Measurements from ENCODE around the gene LRRC58.
"Not testable (repeated sequence)": the region's sequence is repeated elsewhere in the genome, so short reads cannot be mapped to it uniquely, and the experiment has no call there.

LRRC58 gene

DNA sequence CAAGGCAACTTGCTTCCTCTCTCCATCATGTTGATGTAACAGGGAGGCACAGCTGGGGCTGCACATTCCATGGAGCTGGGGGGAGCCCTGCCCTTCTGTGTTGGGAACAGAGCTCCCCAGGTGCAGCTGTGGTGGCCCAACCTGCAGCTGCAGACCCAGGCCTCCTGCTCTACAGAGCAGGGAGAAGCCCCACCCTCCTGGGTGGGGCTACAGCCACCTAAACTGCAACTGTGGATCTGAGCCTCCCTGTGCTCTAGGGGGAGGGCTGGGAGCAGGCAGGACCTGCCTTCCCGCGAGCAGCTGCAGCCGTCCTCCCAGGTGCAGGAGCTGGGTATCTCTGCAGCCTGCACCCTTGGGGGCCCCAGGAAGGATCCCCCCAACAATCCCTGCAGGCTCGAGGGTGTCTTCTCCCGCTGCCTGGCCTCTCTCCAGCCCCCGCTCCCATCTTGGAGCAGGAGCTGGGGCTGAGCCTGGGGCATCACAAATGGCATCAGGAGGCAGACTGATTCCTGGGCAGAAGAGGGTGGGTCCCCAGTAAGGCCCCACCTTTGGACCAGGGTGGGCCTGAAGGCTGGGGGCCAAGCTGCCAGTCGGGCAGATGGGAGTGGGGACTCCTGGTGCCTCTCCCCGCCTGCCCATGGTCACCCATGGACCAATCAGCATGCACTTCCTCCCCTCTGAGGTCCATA is 7.4 kb downstream of the LRRC58 start:
- DNase-seq (ENCODE audit: low spot score) (no peak), FAIRE-seq (no peak)

DNA sequence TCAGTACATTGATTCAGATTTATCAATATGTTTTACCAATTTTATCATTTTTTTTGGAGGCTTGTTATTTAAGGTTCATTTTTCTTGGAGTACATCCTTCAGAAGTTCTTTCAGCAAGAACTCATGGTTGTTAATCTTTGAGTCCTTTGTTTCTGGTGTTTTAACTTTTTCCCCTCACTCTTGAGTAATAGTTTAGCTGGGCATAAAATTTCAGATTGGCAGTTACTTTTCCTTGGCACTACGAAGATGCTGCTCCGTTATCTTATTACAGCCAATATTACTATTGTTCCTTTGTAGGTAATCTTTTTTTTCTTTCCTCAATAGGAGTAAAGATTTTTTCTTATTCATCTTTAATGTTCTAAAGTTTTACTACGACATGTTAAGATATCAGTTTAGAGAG is 9.8 kb downstream of the LRRC58 start:
- DNase-seq (ENCODE audit: low spot score), result no peak
- no peak for FAIRE-seq

DNA sequence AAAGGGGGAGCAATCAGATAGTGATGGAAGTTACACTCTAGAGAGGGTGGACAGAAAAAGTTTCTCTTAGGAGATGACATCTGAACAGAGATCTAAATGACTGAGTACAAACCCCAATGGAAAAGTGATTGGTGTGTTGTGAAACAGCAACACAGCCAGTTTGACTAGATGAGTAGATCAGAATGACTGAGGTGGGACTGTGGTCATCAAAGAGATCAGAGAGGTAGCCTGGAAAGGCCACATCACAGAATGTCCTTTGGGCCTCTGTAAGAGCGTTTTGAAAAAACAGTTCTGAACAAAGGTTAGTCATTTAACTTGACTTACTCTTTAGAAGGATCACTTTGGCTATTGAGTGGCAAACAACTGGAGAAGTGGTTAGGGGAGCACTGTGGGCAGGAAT is 10.6 kb downstream of the LRRC58 start:
- no peak for DNase-seq (ENCODE audit: low spot score)
- no peak for FAIRE-seq

DNA sequence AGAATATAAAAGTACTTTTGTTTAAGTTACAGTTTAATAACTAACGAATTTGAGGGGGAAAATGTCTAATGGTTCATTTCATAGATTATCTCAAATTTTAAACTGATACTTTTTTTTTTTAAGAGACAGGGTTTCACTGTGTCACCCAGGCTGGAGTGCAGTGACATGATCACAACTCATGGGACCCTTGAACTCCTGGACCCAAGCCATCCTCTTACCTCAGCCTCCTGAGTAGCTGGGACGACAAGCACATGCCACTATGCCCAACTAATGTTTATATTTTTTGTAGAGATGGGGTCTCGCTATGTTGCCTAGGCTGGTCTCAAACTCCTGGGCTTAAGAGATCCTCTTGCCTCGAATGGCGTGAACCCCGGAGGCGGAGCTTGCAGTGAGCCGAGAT is 16.5 kb downstream of the LRRC58 start:
- no peak for FAIRE-seq
- DNase-seq (ENCODE audit: low spot score), result no peak

DNA sequence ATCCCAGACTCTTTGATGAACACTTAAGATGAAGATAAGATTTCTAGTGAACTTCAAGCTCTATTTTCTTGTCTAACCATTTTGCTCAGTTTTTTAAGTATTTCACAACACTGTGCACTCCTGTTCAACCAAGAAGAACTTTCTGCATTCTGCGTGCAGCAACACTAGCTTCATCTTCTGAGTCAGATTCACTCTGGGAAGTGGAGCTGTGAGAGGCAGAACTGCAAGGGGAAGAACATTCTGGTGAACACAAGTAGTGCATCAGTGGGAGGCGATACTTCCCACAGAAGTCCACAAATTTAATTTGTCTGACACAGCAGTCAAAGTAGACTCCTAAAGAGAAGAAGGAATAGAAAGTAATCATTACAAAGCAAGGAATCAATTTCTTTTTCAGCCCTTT is 18.1 kb downstream of the LRRC58 start:
- no peak for DNase-seq (ENCODE audit: low spot score)
- no peak for FAIRE-seq

DNA sequence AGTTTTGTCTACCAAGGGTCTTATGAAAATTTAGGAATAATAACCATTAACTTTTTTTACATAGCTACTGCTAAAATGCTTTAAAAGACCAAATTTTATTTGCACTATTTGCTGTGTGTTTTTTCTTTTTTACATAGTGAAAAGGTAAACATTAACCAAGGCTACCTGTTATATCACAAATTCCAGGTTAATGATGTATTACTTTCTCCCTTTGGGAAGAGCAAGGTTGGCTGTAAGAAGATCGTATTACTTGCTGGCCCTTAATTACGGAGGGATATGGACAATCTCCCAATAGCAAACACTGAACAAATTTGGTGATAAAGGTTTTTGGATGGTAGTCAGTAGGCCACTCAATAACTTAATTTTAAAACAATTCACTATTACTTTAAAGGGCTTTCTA is 22.4 kb downstream of the LRRC58 start:
- DNase-seq (ENCODE audit: low spot score) (no peak), FAIRE-seq (no peak)

DNA sequence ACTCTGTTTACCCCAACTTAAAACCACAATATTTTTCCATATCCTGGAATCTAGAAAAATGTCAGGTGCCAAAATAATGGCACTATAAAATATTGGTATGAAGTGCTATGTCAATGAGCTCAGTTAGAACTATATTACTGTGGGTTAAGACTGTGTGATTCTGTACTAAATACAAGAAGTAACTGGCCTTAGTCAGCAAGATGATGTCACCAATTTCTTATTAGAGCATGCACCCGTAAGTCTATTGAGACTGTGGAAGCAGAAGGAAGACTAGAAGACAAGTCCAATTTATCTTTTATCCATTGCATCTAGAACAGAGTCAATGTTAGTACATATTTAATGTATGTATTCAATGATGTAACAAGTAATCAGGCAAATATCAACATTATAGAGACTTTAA is 25.0 kb downstream of the LRRC58 start:
- FAIRE-seq, result no peak
- no peak for DNase-seq (ENCODE audit: low spot score)

DNA sequence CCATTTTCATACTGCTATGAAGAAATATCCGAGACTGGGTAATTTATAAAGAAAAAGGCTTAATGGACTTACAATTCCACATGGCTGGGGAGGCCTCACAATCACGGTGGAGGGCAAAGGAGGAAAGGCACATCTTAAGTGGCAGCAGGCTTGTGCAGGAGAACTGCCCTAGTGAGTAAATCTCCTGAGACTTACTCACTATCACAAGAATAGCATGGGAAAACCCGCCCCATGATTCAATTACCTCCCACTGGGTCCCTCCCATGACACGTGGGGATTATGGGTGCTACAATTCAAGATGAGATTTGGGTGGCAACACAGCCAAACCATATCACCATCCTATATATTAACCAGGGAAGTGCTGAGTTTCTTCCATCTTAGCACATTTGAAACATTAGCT is 25.4 kb downstream of the LRRC58 start:
- not testable (repeated sequence) for DNase-seq (ENCODE audit: low spot score); FAIRE-seq

DNA sequence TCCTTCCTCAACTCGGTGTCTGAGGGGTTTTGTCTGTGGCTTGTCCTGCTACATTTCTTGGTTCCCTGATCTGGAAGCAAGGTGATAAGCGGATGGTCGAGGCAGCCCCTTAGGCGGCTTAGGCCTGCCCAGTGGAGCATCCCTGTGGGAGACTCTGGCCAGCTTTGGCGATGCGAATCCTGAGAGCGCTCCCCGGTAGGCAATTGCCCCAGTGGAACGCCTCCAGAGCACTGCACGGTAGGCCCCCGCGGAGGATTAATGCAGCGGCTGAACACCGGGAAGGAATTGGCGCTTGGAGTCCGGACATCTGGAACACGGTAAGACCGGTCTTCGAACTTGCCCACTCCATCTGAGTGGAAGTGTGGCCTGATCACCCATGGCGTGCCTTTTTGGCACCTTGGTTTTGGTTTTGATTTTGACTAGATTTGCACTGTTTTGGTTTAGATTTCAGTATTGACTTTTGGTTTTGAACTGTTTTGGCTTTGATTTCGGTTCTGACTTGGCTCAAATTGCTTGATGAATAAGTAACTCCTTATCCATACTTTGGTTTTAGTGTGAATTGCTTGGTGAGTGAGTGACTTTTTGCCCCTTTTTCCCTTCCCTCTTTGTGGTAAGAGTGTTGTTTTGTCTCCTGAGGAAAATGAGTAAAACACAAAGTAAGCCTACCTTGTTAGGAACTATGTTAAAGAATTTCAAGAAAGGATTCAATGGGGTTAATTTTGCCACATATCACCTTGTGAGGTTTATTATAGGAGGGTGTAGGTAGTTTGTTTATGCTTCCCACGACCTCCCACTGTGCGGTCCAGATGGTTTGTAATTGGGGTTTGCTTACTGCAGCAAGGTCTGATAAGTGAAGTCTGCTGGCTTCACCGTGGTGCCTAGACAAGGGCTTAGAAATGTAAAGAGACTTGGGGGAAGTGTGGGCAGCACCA is 37.0 kb downstream of the LRRC58 start:
- no peak for FAIRE-seq

DNA sequence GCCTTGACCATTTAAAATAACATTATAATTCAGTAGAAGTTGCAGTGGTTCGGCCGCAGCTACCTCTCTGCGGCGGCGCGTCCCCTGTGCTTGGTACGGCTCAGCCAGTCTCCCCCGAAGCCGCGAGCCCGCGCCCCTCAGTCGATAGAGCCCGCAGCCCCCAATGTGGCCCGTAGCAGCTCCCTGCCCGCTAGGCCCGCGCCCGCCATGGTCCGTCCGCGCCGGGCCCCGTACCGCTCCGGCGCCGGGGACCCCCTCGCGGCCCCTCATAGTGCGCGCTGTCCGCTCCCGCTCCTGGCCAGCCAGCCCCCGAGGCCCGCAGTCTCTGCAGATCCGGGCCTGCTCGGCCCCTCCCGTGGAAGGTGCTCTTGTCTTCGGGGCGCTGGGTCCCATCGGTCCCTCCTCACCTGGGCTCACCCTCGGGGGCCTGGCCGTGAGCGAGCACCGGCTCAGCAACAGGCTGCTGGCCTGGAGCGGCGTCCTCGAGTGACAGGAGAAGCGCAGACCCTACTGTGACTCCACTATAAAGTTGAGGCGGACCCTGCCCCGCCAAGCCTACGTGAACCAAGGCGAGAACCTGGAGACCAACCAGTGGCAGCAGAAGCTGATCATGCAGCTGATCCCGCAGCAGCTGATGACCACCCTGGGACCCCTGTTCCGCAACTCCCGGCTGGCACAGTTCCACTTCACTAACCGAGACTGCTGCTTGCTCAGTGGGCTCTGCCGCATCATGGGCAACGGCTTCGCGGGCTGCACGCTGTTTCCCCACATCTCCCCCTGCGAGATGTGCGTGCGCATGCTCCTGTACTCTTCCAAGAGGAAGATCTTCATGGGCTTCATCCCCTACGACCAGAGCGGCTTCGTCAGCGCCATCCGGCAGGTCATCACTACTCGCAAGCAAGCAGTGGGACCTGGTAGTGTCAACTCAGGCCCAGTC is 42.4 kb downstream of the LRRC58 start:
- FAIRE-seq (peak; percentile 77), DNase-seq (ENCODE audit: low spot score) (no peak)

More for the DNA sequence above, 37.0 kb downstream of the LRRC58 start:
- DNase-seq (ENCODE audit: low spot score), result no peak

DNA sequence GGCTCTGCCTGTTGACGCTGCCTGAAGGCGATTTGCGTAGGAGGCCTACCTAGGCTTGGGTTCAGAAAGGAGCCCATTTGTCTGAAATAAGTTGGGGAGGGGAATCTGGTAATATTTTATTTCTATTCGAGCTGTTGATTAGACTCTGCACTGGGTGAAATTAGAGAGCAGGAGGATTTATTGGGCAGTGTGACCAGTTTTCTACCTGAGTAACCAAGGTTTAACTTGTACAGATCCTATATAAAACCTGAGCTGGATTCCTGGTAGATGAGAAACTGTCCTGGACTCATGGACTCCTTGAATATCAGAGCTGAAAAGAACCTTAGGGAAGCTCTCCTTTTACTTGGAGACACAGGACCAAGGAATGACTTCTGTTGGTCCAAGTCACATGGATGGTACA is 44.5 kb downstream of the LRRC58 start:
- no peak for FAIRE-seq

DNA sequence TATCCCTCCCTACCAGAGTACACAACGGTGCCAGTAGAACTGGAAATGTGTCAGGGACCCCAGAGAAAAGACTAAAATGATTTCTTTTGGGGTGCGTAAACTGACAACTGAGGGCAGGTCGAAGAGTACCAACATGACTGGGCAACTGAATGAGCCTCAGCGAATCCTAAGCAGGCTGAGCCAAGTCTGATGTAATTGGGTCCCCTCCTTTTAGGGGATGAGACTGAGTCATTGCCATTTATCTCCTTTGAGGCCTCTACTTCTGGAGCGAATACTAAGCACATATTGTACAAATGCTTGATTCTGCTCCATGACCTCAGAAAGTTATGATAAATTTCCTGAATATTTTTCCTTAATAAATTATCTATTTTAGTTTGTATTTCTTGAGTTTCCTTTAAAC is 46.8 kb downstream of the LRRC58 start:
- DNase-seq (ENCODE audit: low spot score) (no peak), FAIRE-seq (no peak)

More for the DNA sequence above, 44.5 kb downstream of the LRRC58 start:
- DNase-seq (ENCODE audit: low spot score), result no peak

DNA sequence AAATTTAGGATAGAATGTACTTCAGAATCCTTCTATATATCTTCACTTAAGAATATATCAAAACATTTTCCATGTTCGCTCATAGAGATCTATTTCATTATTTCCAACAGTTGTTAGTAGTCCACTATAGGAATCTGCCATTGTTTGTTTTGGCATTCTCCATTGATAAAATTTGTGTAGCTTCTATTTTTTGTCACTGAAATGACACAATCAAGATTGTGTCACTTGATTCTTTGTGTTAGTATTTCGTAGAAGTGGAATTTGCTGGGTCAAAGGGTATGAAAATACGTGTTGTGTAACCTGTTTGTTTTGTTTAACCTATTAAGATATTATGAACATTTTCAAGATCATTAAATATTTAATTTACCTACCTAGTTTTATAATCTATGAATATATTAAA is 48.2 kb downstream of the LRRC58 start:
- no peak for FAIRE-seq
- no peak for DNase-seq (ENCODE audit: low spot score)

DNA sequence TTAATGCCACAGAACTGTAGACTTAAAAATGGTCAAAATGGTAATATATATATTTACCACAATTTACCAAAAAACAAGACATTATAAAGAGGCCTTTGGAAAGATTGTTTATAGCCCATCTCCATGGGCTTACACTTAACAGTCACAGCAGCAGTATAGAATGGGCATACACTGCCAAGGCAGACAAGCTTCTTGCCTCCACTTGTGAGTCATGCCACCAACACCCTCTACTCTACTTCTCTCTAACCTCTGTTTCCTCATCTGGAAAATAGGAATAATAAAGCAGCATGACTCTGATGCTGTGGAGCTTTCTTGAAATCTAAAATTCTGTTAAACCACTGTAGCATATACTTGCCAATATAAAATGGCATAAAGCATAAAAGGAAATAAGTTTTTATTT is 49.8 kb downstream of the LRRC58 start:
- DNase-seq (ENCODE audit: low spot score), result no peak
- no peak for FAIRE-seq

DNA sequence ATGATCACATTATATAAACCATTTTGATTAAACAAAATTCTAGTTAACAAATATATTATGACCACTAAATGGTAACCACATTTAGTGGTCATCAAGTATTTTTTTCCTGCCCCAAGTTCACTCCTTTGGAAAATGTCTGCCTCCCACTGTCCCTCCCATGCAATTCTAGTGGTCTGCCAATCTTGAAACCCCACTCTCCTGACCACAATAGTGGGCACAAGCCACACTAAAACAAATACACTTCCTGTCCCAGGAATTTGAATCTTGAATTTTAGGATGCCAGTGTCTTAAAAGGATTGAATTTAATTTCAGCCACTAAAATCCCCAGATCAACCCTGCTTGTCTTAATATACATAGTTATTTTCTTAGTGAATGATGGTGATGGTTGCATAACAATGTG is 50.2 kb downstream of the LRRC58 start:
- FAIRE-seq (no peak), DNase-seq (ENCODE audit: low spot score) (no peak)

DNA sequence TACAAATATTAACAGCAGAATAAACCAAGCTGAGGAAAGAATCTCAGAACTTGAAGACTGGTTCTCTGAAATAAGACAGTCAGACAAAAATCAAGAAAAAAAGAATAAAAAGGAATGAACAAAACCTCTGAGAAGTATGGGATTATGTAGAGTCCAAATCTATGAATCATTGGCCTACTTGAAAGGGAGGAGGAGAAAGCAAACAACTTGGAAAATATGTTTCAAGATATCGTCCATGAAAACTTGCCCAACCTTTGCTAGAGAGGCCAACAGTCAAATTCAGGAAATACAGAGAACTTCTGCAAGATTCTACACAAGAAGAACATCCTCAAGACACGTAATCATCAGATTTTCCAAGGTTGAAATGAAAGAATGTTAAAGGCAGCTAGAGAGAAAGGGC is 57.6 kb downstream of the LRRC58 start:
- not testable (repeated sequence) for DNase-seq (ENCODE audit: low spot score); FAIRE-seq

DNA sequence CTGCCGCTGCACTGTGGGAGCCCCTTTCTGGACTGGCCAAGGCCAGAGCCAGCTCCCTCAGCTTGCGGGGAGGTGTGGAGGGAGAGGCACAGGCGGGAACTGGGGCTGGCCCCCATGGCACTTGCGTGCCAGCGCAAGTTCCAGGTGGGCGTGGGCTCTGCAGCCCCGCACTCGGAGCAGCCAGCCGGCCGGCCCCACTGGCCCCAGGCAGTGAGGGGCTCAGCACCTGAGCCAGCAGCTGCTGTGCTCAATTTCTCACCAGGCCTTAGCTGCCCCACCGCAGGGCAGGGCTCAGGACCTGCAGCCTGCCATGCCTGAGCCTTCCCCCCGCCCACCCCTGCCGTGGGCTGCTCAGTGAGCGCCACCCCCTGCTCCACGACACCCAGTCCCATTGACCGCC is 59.5 kb downstream of the LRRC58 start:
- no peak for DNase-seq (ENCODE audit: low spot score)
- no peak for FAIRE-seq

DNA sequence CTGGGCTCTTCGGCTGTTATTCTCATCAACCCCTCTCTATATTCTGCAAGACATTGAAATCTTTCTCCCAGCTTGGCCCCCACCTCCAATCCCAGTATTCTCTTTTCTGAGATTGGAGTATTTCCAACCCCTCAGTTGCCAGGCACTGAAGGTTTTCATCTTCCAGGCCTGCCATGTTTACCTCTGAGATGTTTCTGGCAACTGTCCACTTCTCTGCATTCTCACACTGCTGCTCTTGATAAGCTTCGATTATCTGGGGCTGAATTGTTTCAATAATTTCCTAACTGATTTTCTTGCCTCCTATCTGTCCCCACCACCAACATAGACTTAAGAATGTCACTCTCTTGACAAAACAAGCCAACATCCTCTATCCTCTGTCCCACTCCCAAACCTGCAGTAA is 62.7 kb downstream of the LRRC58 start:
- no peak for DNase-seq (ENCODE audit: low spot score)
- no peak for FAIRE-seq

DNA sequence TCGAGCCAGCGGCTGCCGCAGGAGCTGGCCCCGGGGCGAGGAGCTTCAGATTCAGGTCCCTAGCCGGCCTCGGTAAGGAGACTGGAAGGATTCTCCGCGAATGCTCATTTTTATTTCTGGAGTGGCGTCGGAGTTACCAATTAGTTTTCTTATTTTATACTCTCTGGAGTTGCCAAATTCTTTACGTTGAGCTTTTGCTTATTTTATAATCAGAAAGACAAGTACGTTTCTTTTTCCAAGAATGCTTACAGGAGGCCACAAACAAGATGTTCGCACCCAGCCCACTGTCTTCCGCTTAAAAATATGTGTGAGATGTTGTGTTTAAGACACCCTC is 63.7 kb downstream of the LRRC58 start:
- DNase-seq (ENCODE audit: low spot score) (no peak), FAIRE-seq (no peak)

DNA sequence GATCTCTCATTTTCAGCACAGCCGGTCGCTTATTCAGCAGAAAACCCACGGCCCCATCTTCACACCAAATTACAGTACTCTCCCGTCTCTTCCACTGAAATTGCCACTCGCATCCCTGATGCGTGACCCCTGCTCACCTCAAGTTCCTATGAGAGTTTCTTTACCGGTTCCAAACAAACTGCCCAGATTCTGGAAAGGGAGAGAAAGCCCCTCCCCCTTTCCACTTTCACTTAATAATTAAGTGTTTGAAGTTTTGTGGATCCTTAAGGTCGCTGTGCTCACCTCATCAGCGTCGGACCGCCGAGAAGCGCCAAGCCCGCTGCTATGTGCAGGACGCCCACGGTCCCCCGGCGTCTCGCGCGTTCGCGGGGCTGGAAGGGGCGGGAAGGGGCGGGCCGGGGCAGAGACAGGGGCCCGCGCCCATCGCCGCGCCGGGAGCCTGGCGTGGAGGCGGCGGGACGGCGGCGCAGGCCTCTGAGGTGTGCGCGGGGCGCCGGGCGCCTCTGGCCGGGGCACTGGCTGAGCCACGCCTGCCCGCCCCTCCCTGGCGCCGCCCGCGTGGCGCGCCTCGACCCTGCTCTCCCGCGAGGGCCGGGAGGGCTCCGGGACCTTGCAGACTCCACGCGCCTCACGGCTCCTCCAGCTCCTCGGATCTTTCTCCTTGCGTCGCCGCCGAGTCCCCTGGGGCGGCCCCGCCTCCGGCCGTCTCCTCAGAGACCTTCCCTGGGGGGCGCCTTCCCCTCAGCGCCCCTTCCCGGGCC is 64.2 kb downstream of the LRRC58 start, which contains the start of gene GPR156:
Gene GPR156, minus strand, starts transcription at position 476 of the 761 bp plus-strand sequence. CDS start 41,124 bp downstream, outside the sequence.
- FAIRE-seq, result no peak
- DNase-seq (ENCODE audit: low spot score), result peak; percentile 89

DNA sequence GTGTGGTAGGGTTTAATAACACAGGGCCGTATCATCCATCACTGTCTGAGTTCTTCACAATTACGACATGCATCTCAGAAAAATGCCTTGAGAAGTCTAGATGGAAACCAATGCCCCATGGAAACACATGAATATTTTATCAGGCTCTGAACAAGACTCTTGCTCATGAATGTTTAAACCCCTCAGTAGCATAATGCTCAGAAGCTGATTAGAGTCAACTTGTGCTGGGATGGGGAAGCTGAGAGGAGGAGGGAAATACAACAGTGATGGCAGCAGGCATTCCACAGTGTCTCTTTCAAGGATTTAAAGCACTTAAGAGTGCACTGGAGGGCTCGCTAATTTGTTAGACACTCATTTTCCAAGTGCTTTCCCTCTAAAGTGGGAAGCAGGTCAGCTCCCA is 67.9 kb downstream of the LRRC58 start:
- DNase-seq (ENCODE audit: low spot score) (no peak), FAIRE-seq (no peak)
